Heart left ventricle (tissue), 16 donors: ENCODE results near the gene FMN2. TPM values are rescaled to one million over a fixed set of nuclear protein-coding genes. Genes with fewer than 3 reads are reported as not detected.

Experiments
- ATAC-seq, 4 donors: fragments of 200-7000 bp; cut with Tn5 transposase; one replicate each; pipeline ENCODE4 v1.9.1; 2020 to 2022; ENCODE audit warnings: moderate library complexity in 4 of 4, mild to moderate bottlenecking in 3 of 4, moderate number of reproducible peaks in 1 of 4
- DNase-seq, 5 donors: peaks; one replicate each; pipeline ENCODE4 v3.0.0-alpha.2; 2020
- H3K27ac ChIP-seq, 12 donors: fragments of 200-600 bp; sonication (generic) in 4 of 12; one replicate each; pipeline versions ENCODE4 v1.5.0 to v1.8.0; 2016 to 2022; ENCODE audit warnings: mild to moderate bottlenecking in 2 of 12
- H3K27me3 ChIP-seq, 9 donors: fragments of 200-600 bp; sonication (generic) in 2 of 9; one replicate each; pipeline versions ENCODE4 v1.5.1 to v1.8.0; 2016 to 2022; ENCODE audit warnings: mild to moderate bottlenecking in 3 of 9
- H3K36me3 ChIP-seq, 9 donors: fragments of 200-600 bp; sonication (generic) in 2 of 9; one replicate each; pipeline versions ENCODE4 v1.5.0 to v1.8.0; 2018 to 2022; ENCODE audit warnings: mild to moderate bottlenecking in 2 of 9
- H3K4me1 ChIP-seq, 12 donors: fragments of 200-600 bp; sonication (generic) in 4 of 12; one replicate each; pipeline versions ENCODE4 v1.5.0 to v1.8.0; 2016 to 2022; ENCODE audit warnings: mild to moderate bottlenecking in 3 of 12
- H3K4me3 ChIP-seq, 12 donors: fragments of 200-600 bp; sonication (generic) in 4 of 12; one replicate each; pipeline versions ENCODE4 v1.5.0 to v1.8.0; 2017 to 2022; ENCODE audit warnings: mild to moderate bottlenecking in 9 of 12, moderate library complexity in 4 of 12
- H3K9me3 ChIP-seq, 12 donors: fragments of 200-600 bp; sonication (generic) in 4 of 12; one replicate each; pipeline versions ENCODE4 v1.5.0 to v1.8.0; 2016 to 2022; ENCODE audit warnings: mild to moderate bottlenecking in 1 of 12
- POLR2A ChIP-seq, 2 donors: fragments of 450-650 bp; IDR thresholded peaks; one replicate each; pipeline ENCODE4 v1.6.1; 2017; ENCODE audit warnings: antibody characterized with exemption in 2 of 2, mild to moderate bottlenecking in 2 of 2, moderate library complexity in 2 of 2
- WGBS, 4 donors: extraction: QIAGEN DNeasy Blood & Tissue Kit in 2 of 4; methylation state at CpG; one replicate each; pipeline versions ENCODE4 v1.1.5 to v1.1.7; 2013 to 2018; 5-methylcytosine and 5-hydroxymethylcytosine counted together
- intact Hi-C, 10 donors: fragments of 100-400 bp; cut with DNase I; formaldehyde crosslinking; loops; one replicate each; pipeline versions ENCODE4 v1.11.1 to v1.14.2; 2022
- polyA plus RNA-seq, 2 donors: library from polyadenylated mRNA; stranded (reverse); fragments of 200-250 nt; gene quantifications; one replicate each; pipeline ENCODE4 v1.2.3, GENCODE V29; 2013
- total RNA-seq, 9 donors: library from RNA; depleted of rRNA in 2 of 9; stranded (reverse); fragments of >200 nt in 2 of 9; fragmentation: NEBNext Ultra II Directional in 3 of 9; extraction: Animal tissue kit (Norgen Biotek cat#: 25700) in 3 of 9; gene quantifications; one replicate each; pipeline versions ENCODE4 v1.1.0 to v1.2.4, GENCODE V29; 2016 to 2023
- TF ChIP-seq, protein P1 (sequence below), 12 donors: fragments of 200-600 bp; sonication (generic) in 4 of 12; IDR thresholded peaks; one replicate each; pipeline versions ENCODE4 v1.5.0 to v1.8.0; 2018 to 2022; ENCODE audit warnings: antibody characterized with exemption in 12 of 12, mild to moderate bottlenecking in 5 of 12
- donor health status: ischemic (EF 13 %, LVEDD 7.1; RV severe dilation, severe dysfunction).
- donor health status: healthy with polysubstance abuse.
- donor health status: DM: no; HTN: yes; CAD: no.
- donor health status: DM: no; HTN: no; CAD: no.
- donor health status: ischemic (EF 25% LVEDD 6.9; RV normal size, moderate dysfunction).
- donor health status: ischemic (EF 25% LVEDD 5.7; RV mildly dilated, moderate dysfunction).
- donor health status: healthy.
- donor health status: DM: yes; HTN: yes; CAD: no.
- donor health status: ischemic (EF 35%, LVEDD 5.7; RV mildly dilated, moderate dysfunction).
- donor health status: nonischemic (EF 11% LVEDD 7.7; RV severe dilation, severe dysfunction).
- donor health status: DM: yes; HTN: yes; CAD: no.
- donor health status: PGD.
- donor health status: ischemic (EF 29% LVEDD 5.4; RV normal size, mild dysfunction).
- donor health status: nonischemic (EF 23%, LVEDD 6.1; RV moderate dilation, normal function).

Gene FMN2
- total and polyA plus RNA-seq, 11 donors = 0.11 to 1.9 (median 0.31) TPM; not detected in 8

DNA sequence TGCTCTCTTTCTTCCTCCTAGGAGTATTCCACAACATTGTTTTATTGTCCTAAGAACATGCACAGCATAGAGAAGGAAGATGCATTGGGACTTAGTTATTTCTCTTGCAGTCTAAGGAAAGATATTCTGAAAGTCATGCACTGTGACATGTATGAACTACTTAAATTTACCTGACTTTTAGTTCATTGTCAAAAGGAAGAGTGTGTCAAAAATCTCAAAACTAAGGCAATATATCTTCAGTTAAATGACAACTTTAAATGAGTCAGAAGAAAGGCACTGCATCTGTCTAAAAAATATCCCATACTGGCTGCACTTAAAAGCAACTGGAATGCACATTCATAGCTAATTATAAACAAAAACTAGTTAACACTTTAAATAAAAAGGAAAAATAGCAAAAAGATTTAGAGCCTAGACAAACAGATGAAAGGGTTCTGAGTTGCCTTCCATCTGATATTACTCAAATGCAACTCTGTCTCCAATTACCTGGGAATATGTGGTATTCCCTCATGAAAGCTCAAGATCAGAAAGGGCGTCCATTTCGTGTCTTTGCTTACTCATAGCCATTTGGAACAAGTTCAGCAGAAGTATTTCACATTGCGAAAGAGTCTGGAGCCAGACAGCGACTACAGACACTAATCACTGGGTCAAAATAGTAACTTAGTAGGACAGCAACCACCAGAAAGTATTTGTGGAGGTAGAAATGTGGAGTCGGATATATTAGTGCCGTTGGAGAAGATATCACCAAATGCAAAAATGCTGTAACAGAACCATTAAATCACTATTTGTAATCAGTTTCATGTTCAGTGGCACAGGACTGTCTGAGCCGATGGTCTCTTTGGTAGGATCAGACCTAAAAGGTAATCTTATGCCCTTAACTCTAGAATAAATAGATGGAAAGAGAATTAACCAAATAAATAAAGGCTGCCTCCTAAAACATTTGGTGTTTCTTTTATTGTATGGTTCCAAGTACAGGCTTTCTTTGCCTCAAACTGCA, 294.6 kb downstream of the FMN2 start:
- H3K4me3 ChIP-seq = no peak overlapping the region
- H3K27ac ChIP-seq = no peak overlapping the region
- H3K36me3 ChIP-seq = no peaks in the 10 kb centered on the region
- WGBS, 4 donors = 76 to 82% (median 79%) methylated on average over 7 of the region's 7 CpGs
- peaks cover 0 to 23% (median 9%) of the 10 kb centered on the region in 12 donors for H3K9me3 ChIP-seq
- DNase-seq (no peak), ATAC-seq (no peak)
- intact Hi-C loops = no loop called here
- no peaks in the 10 kb centered on the region for H3K27me3 ChIP-seq
- H3K4me1 ChIP-seq = no peaks in the 10 kb centered on the region
- no peak for TF ChIP-seq POLR2A (IDR thresholded peaks at IDR 0.05)
- TF ChIP-seq, protein P1, sequence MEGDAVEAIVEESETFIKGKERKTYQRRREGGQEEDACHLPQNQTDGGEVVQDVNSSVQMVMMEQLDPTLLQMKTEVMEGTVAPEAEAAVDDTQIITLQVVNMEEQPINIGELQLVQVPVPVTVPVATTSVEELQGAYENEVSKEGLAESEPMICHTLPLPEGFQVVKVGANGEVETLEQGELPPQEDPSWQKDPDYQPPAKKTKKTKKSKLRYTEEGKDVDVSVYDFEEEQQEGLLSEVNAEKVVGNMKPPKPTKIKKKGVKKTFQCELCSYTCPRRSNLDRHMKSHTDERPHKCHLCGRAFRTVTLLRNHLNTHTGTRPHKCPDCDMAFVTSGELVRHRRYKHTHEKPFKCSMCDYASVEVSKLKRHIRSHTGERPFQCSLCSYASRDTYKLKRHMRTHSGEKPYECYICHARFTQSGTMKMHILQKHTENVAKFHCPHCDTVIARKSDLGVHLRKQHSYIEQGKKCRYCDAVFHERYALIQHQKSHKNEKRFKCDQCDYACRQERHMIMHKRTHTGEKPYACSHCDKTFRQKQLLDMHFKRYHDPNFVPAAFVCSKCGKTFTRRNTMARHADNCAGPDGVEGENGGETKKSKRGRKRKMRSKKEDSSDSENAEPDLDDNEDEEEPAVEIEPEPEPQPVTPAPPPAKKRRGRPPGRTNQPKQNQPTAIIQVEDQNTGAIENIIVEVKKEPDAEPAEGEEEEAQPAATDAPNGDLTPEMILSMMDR (IDR thresholded peaks at IDR 0.05) = no peak

DNA sequence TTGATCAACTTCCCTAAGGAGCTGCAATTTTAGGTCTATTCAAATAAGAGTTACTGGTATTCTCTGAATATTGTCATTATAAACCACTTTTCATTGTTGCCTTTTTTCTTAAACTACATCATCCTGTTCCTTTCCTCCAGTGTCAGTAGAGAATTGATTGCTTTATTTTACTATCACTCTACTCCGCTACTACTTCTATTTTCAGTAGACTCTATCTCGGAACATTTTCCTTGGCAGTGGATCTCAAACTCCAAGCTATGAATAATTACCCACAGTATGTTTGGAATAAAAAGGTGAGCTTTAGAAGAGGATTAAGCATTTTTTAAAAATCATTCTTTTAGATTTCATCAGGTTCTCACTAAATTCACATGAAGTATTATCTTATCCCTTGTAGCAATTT, 295.4 kb downstream of the FMN2 start:
- no peak for DNase-seq
- Histone ChIP-seq H3K9me3 (peaks cover 0 to 16% (median 4%) of the 10 kb centered on the region in 12 donors), H3K27ac (no peak overlapping the region), H3K27me3 (no peaks in the 10 kb centered on the region), H3K36me3 (no peaks in the 10 kb centered on the region), H3K4me1 (no peaks in the 10 kb centered on the region), H3K4me3 (no peak overlapping the region)
- ATAC-seq = no peak
- TF ChIP-seq POLR2A (IDR thresholded peaks at IDR 0.05) = no peak
- TF ChIP-seq, protein P1 (IDR thresholded peaks at IDR 0.05) = no peak
- intact Hi-C loops = no loop called here
- WGBS, 4 donors = 26 to 35% (median 33%) methylated on average over 2 of the region's 2 CpGs

DNA sequence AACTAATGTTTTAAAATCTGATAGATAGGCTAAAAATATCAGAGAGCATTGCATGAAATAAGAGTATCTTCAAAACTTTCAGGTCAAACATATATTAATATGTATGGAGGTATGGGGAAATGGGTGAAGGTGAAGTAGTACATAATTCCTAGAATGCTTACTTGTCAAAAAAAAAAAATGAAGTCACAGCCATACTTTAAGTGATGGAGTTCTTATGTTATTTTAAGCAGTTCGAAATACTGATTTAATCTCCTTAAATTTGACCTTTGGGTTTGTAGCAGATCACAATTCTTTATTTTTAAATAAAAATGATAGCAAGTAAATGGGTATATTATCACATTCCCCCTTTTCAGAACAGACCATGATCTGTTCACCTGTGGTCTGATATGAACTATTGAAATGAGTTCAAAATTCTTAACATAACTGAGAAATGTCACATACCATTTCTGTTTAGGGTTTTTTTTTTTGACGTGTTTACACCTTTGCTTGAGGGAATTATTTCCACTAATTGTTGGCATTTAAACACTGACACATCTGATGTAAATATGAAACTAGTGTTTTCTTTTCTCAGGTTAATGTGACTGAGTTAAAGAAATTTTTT, 300.1 kb downstream of the FMN2 start:
- H3K36me3 ChIP-seq = no peaks in the 10 kb centered on the region
- DNase-seq (no peak), ATAC-seq (no peak)
- no peaks in the 10 kb centered on the region for H3K27me3 ChIP-seq
- no peak overlapping the region for H3K4me3 ChIP-seq
- no peaks in the 10 kb centered on the region for H3K9me3 ChIP-seq
- no peak overlapping the region for H3K27ac ChIP-seq
- WGBS, 4 donors = 64 to 74% (median 71%) methylated on average over 2 of the region's 2 CpGs
- intact Hi-C loops = no loop called here
- no peaks in the 10 kb centered on the region for H3K4me1 ChIP-seq
- TF ChIP-seq, protein P1 (IDR thresholded peaks at IDR 0.05) = no peak
- TF ChIP-seq POLR2A (IDR thresholded peaks at IDR 0.05) = no peak

DNA sequence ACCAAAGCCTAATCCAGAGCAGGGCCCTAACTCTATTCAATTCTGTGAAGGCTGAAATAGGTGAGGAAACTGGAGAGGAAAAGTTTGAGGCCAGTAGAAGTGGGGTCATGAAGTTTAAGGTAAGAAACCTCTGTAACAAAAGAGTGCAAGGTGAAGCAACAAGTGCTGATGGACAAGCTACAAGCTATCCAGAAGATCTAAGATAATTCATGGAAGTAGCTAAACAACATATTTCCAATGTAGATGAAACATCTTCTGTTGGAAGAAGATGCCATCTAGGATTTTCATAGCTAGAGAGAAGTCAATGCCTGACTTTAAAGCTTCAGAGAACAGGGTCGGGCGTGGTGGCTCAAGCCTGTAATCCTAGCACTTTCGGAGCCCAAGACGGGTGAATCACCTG, 302.7 kb downstream of the FMN2 start:
- H3K4me1 ChIP-seq = no peaks in the 10 kb centered on the region
- intact Hi-C loops = no loop called here
- ATAC-seq (no peak), DNase-seq (no peak)
- TF ChIP-seq, protein P1 (IDR thresholded peaks at IDR 0.05) = no peak
- TF ChIP-seq POLR2A (IDR thresholded peaks at IDR 0.05) = no peak
- no peak overlapping the region for H3K27ac ChIP-seq
- no peaks in the 10 kb centered on the region for H3K27me3 ChIP-seq
- H3K4me3 ChIP-seq = no peak overlapping the region
- H3K36me3 ChIP-seq = no peaks in the 10 kb centered on the region
- WGBS, 4 donors = 87 to 96% (median 89%) methylated on average over 4 of the region's 4 CpGs
- H3K9me3 ChIP-seq = no peaks in the 10 kb centered on the region
